ENCODE results near the gene CD300E. TPM values are rescaled to one million over a fixed set of nuclear protein-coding genes. Genes with fewer than 3 reads are reported as not detected.

Gene CD300E
- total and polyA plus RNA-seq, 2 of the 13 experiments (the other 11 are each of a cell fraction or from before 2014, with no cell fraction given), result not detected

DNA sequence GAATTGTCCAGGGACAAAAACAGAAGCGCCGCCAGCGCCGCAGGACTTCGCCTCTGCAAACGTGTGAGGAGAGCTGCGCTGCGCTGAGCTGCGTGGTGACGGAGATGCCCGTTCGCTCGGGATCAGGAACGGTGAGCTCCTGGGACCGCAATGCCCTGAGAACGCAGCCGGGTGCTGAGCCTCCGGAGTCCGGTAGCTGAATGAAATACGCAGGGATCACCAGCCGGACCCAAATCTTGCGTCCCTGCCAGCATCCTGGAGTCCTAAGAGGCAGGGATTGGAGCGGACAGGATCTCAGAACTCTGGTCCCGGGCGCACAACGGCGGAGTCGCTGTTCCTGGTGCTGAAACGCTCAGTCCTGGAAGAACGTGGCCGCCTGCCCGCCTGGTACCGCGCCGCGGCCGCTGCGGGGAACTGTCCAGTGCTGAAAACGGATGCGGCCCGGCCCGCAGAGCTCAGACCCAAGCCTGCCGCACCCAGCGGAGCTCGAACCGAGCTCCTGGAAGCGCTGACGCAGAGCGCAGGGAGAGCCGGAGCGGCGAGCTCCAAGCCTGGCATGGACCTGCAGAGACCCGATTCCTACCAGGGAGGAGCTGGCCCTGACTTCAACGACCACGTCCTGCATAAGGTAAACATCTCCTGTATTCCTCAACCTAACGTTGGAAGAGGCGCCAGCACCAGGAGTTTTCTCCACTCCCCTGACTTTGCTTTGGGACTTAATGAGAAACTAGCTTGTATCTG lies 47.7 kb upstream of the CD300E start (continued):
- TF ChIP-seq ZNF720 (CRISPR knock-in tag; IDR thresholded peaks at IDR 0.05) (peak; percentile 99), FOXA1 (IDR thresholded peaks at IDR 0.05) (no peak), FOXA1 (CRISPR knock-in tag; IDR thresholded peaks at IDR 0.05) (peak; percentile 61), ZFP41 (CRISPR knock-in tag; IDR thresholded peaks at IDR 0.05; ENCODE audit: borderline replicate concordance) (peak; percentile 100), ZNF136 (CRISPR knock-in tag; IDR thresholded peaks at IDR 0.05; ENCODE audit: low read depth) (peak; percentile 100), ZNF75D (CRISPR knock-in tag; IDR thresholded peaks at IDR 0.05; ENCODE audit: borderline replicate concordance) (peak; percentile 99), KAT8 (CRISPR knock-in tag; IDR thresholded peaks at IDR 0.05) (peak; percentile 96), NFYC (CRISPR knock-in tag; IDR thresholded peaks at IDR 0.05) (peak; percentile 72), TFDP1 (CRISPR knock-in tag; IDR thresholded peaks at IDR 0.05; ENCODE audit: borderline replicate concordance) (peak; percentile 92), ASH2L (IDR thresholded peaks at IDR 0.05; ENCODE audit: insufficient read length, low read depth, low read length) (no peak), FOXJ3 (CRISPR knock-in tag; IDR thresholded peaks at IDR 0.05; ENCODE audit: borderline replicate concordance) (peak; percentile 88), ZNF44 (CRISPR knock-in tag; IDR thresholded peaks at IDR 0.05) (peak; percentile 100), HES4 (CRISPR knock-in tag; IDR thresholded peaks at IDR 0.05; ENCODE audit: borderline replicate concordance) (peak; percentile 100), FIP1L1 (IDR thresholded peaks at IDR 0.05; ENCODE audit: borderline replicate concordance, insufficient read depth, low read depth, low read length) (no peak), PPARG (CRISPR knock-in tag; conservative IDR thresholded peaks at IDR 0.05) (peak; percentile 96), ZNF121 (CRISPR knock-in tag; IDR thresholded peaks at IDR 0.05) (peak; percentile 93), KLF11 (CRISPR knock-in tag; IDR thresholded peaks at IDR 0.05) (peak; percentile 100), AHR (CRISPR knock-in tag; IDR thresholded peaks at IDR 0.05) (peak; percentile 100), SP1 (IDR thresholded peaks at IDR 0.05) (no peak), SP1 (CRISPR knock-in tag; IDR thresholded peaks at IDR 0.05) (peak; percentile 84), SOX5 (CRISPR knock-in tag; IDR thresholded peaks at IDR 0.05; ENCODE audit: borderline replicate concordance) (peak; percentile 91), E2F1 (CRISPR knock-in tag; IDR thresholded peaks at IDR 0.05) (peak; percentile 98), ZNF296 (CRISPR knock-in tag; conservative IDR thresholded peaks at IDR 0.05) (peak; percentile 99), ZNF205 (CRISPR knock-in tag; IDR thresholded peaks at IDR 0.05) (peak; percentile 99), GATA4 (IDR thresholded peaks at IDR 0.05; ENCODE audit: borderline replicate concordance, low read depth) (no peak), SPEN (CRISPR knock-in tag; IDR thresholded peaks at IDR 0.05; ENCODE audit: low read depth) (peak; percentile 99)
- TF ChIP-seq, protein P1, sequence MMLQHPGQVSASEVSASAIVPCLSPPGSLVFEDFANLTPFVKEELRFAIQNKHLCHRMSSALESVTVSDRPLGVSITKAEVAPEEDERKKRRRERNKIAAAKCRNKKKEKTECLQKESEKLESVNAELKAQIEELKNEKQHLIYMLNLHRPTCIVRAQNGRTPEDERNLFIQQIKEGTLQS (CRISPR knock-in tag; IDR thresholded peaks at IDR 0.05), result peak; percentile 99
- TF ChIP-seq, protein P2, sequence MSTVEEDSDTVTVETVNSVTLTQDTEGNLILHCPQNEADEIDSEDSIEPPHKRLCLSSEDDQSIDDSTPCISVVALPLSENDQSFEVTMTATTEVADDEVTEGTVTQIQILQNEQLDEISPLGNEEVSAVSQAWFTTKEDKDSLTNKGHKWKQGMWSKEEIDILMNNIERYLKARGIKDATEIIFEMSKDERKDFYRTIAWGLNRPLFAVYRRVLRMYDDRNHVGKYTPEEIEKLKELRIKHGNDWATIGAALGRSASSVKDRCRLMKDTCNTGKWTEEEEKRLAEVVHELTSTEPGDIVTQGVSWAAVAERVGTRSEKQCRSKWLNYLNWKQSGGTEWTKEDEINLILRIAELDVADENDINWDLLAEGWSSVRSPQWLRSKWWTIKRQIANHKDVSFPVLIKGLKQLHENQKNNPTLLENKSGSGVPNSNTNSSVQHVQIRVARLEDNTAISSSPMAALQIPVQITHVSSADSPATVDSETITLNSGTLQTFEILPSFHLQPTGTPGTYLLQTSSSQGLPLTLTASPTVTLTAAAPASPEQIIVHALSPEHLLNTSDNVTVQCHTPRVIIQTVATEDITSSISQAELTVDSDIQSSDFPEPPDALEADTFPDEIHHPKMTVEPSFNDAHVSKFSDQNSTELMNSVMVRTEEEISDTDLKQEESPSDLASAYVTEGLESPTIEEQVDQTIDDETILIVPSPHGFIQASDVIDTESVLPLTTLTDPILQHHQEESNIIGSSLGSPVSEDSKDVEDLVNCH (CRISPR knock-in tag; IDR thresholded peaks at IDR 0.05), result peak; percentile 98

Data from HepG2 (cell line).